ENCODE measurements around the gene CCDC142. TPM values are rescaled to one million over a fixed set of nuclear protein-coding genes. Genes with fewer than 3 reads are reported as not detected.

The CCDC142 gene
- total RNA-seq, 2 donors from 2014 or later = 28.0 to 28.3 TPM

DNA sequence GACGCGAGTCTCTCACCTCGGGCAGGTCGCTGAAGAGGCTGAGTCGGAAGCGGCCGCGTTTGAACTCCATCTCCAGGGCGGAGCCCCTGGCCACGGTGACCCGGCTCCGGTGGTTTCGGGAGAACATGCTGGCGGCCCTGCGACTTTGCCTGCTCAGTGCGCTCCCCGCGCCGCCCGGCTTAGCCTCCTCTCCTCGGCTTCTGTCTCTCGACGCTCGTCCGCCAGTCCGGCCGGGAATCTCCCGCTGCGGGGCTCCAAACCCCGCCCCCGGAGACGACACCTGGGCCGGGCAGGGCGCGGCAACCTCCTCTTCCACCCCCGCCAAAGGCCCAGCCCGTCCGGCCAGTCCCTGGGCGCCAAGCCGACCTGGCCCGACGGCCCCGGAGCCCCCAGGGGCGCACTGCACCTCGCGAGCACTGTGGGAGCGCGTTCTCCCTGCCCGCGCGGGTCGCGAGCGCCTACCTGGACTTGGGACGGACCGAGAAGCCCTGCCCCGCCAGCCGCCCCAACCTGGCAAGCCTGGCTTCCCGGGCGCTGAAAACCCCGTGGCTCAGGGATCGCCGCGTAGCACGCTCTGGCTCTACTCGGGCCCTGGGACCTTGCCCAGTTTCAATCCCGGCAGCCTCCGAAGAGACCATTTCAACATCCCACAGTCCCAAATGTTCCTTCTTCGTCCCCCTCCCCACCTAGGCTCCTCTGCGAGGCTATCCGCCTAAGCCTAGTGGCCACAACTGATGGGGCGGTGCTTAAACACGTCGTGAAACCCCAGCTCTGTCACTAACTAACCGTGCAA is 40.9 kb downstream of the CCDC142 start, which contains the start of gene RTKN:
Gene RTKN, minus strand, starts transcription at position 248 of the 793 bp plus-strand sequence. Its CDS starts 121 bp downstream, at position 127.
- H3K9me3 ChIP-seq = no peaks in the 10 kb centered on the region
- H3K4me1 ChIP-seq (replicated peaks) = peaks cover 6% of the 10 kb centered on the region
- H3K4me3 ChIP-seq = peak within 1 kb of the TSS; percentile 38 to 46
- WGBS = 9% methylated on average over 66 of the region's 75 CpGs
- intact Hi-C loops (cut with DNase I) = no loop called here
- no peaks in the 10 kb centered on the region for H3K27me3 ChIP-seq (replicated peaks; ENCODE audit: insufficient read depth)
- H3K27ac ChIP-seq = peak within 1 kb of the TSS; percentile 90 to 91
- no peaks in the 10 kb centered on the region for H3K36me3 ChIP-seq
- DNase-seq (ENCODE audit: low spot score) = peak; percentile 81
- TF ChIP-seq POLR2AphosphoS5 (IDR thresholded peaks at IDR 0.05) (peak; percentile 8), POLR2A (IDR thresholded peaks at IDR 0.05) (peak; percentile 76)
- TF ChIP-seq, protein P1, sequence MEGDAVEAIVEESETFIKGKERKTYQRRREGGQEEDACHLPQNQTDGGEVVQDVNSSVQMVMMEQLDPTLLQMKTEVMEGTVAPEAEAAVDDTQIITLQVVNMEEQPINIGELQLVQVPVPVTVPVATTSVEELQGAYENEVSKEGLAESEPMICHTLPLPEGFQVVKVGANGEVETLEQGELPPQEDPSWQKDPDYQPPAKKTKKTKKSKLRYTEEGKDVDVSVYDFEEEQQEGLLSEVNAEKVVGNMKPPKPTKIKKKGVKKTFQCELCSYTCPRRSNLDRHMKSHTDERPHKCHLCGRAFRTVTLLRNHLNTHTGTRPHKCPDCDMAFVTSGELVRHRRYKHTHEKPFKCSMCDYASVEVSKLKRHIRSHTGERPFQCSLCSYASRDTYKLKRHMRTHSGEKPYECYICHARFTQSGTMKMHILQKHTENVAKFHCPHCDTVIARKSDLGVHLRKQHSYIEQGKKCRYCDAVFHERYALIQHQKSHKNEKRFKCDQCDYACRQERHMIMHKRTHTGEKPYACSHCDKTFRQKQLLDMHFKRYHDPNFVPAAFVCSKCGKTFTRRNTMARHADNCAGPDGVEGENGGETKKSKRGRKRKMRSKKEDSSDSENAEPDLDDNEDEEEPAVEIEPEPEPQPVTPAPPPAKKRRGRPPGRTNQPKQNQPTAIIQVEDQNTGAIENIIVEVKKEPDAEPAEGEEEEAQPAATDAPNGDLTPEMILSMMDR (IDR thresholded peaks at IDR 0.05) = peak in 2 of 4 experiments; percentile 15 to 30

DNA sequence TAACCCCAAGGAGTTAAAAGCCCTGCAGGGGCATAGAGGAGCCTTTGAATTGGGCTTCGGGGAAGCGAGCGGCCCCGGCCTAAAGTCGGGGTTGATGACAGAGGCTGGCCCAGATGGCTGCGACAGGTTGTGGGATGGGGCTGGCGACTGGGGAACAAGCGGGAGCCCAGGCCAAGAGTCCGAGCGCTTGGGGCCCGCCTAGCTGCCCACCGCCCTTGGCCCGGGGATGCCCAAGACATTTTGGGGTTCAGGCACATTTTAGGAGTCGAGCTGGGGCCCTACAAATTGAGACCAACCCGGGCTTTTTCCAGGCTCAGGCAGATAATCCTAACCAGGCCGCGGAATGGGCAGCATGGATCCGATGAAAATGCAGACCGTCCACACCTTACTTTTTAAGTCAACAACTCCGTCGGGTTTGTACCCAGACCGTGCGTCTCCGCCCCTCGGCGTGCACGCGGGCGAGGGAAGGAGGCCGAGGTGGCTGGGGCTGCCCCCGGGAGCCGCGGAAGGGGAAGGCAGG is 41.6 kb downstream of the CCDC142 start:
- Histone ChIP-seq H3K27me3 (replicated peaks; ENCODE audit: insufficient read depth) (no peaks in the 10 kb centered on the region), H3K27ac (peak overlapping the region; percentile 90 to 91), H3K9me3 (no peaks in the 10 kb centered on the region), H3K4me3 (peak overlapping the region; percentile 38 to 46), H3K4me1 (replicated peaks) (peaks cover 6% of the 10 kb centered on the region), H3K36me3 (no peaks in the 10 kb centered on the region)
- no peak for TF ChIP-seq POLR2A (IDR thresholded peaks at IDR 0.05)
- no peak for TF ChIP-seq POLR2AphosphoS5 (IDR thresholded peaks at IDR 0.05)
- TF ChIP-seq, protein P1 (IDR thresholded peaks at IDR 0.05) = no peak
- no peak for DNase-seq (ENCODE audit: low spot score)
- intact Hi-C loops (cut with DNase I) = no loop called here
- WGBS = 15% methylated on average over 33 of the region's 33 CpGs

DNA sequence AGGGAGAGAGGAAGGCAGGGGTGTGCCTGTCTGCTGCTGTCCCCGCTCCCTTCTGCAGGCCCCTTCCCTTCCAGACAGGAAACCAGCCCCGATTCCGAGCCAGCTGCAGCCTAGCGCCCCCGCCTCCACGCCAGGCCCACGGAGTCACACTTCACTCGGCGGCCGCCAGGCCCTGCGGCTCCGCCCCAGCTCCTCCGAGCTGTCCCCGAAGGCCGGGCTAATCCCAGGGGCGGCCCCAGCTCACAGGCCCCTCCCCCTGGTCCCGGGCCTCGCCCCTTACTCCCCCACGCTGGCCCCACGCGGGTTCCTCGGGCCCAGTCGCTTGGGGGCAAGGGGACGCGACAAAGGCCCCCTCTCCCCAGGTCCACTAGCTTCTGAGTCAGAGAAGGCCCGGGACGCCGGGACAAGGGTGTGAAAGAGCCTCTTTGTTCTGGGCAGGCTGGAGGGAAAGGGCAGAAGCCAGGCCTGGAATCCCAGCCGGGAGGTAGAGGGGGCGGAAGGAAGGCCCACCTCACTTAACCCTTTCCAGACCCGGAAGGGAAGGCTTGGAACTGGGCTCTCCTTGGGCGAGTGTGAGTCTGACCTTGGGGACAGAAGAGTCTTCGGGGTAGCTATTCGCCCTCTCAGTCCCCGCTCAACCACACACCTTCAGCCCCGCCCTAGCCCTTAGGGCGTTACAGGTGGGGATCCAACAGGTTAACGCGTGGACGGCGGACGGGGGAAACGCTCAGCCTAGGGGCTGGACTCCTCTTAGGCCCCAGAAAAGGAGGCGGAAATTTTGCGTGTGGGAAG is 42.2 kb downstream of the CCDC142 start:
- no peaks in the 10 kb centered on the region for H3K27me3 ChIP-seq (replicated peaks; ENCODE audit: insufficient read depth)
- no peaks in the 10 kb centered on the region for H3K36me3 ChIP-seq
- peak overlapping the region; percentile 38 to 46 for H3K4me3 ChIP-seq
- peaks cover 6% of the 10 kb centered on the region for H3K4me1 ChIP-seq (replicated peaks)
- peak overlapping the region; percentile 90 to 91 for H3K27ac ChIP-seq
- no peaks in the 10 kb centered on the region for H3K9me3 ChIP-seq
- peak; percentile 83 for DNase-seq (ENCODE audit: low spot score)
- intact Hi-C loops (cut with DNase I) = no loop called here
- peak; percentile 69 for TF ChIP-seq POLR2AphosphoS5 (IDR thresholded peaks at IDR 0.05)
- peak; percentile 64 for TF ChIP-seq POLR2A (IDR thresholded peaks at IDR 0.05)
- TF ChIP-seq, protein P1 (IDR thresholded peaks at IDR 0.05) = peak in 2 of 4 experiments; percentile 65 to 66
- WGBS = 7% methylated on average over 44 of the region's 45 CpGs

DNA sequence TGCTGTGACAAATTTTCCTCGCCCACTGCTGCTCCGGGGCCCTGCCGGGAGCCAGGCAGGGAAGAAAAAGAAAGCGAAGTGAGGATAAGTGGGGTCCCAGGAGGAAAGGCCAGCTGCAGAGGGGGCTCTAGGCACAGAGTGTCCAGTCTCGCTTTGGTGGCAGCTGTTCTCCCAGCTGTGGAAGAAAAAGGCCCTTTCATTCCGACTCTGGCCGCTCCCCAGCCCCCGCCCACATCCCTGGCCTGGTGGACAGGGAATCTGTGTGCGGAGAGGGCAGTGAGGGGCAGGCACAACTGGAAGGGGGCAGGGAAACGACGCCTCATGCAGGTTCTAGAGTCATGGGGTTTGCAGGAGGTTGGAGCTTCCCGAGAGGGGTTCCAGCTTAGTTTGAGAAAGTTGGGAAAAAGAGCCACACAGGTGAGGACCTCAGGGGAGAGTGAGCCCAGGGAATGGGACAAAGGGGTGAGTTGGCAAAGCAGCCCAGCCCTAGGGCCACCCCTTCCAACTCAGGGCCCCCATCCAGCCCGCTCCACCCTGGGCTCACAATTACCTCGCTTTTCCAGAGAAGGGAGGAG is 42.9 kb downstream of the CCDC142 start:
- no peaks in the 10 kb centered on the region for H3K36me3 ChIP-seq
- peaks cover 6% of the 10 kb centered on the region for H3K4me1 ChIP-seq (replicated peaks)
- 9% methylated on average over 14 of the region's 14 CpGs for WGBS
- H3K27ac ChIP-seq = peak overlapping the region; percentile 90 to 91
- intact Hi-C loops (cut with DNase I) = no loop called here
- H3K27me3 ChIP-seq (replicated peaks; ENCODE audit: insufficient read depth) = no peaks in the 10 kb centered on the region
- DNase-seq (ENCODE audit: low spot score) = no peak
- no peaks in the 10 kb centered on the region for H3K9me3 ChIP-seq
- peak overlapping the region; percentile 38 to 46 for H3K4me3 ChIP-seq
- TF ChIP-seq POLR2AphosphoS5 (IDR thresholded peaks at IDR 0.05) = no peak
- no peak for TF ChIP-seq POLR2A (IDR thresholded peaks at IDR 0.05)
- TF ChIP-seq, protein P1 (IDR thresholded peaks at IDR 0.05) = no peak

Data from prostate gland (tissue), 2 donors.